HG02870 (cell line): ENCODE measurements around the gene JARID2.

Experiments
- ATAC-seq: cut with Tn5 transposase; IDR thresholded peaks from one replicate; pipeline ENCODE4 v1.9.1; 2021; ENCODE audit warnings: mild to moderate bottlenecking, moderate library complexity; ENCODE audit not compliant: unreplicated experiment

JARID2 gene

GRCh38 chr6:15246666-15247499 is 1.0 kb downstream of the JARID2 start:
- ATAC-seq: no peak

DNA sequence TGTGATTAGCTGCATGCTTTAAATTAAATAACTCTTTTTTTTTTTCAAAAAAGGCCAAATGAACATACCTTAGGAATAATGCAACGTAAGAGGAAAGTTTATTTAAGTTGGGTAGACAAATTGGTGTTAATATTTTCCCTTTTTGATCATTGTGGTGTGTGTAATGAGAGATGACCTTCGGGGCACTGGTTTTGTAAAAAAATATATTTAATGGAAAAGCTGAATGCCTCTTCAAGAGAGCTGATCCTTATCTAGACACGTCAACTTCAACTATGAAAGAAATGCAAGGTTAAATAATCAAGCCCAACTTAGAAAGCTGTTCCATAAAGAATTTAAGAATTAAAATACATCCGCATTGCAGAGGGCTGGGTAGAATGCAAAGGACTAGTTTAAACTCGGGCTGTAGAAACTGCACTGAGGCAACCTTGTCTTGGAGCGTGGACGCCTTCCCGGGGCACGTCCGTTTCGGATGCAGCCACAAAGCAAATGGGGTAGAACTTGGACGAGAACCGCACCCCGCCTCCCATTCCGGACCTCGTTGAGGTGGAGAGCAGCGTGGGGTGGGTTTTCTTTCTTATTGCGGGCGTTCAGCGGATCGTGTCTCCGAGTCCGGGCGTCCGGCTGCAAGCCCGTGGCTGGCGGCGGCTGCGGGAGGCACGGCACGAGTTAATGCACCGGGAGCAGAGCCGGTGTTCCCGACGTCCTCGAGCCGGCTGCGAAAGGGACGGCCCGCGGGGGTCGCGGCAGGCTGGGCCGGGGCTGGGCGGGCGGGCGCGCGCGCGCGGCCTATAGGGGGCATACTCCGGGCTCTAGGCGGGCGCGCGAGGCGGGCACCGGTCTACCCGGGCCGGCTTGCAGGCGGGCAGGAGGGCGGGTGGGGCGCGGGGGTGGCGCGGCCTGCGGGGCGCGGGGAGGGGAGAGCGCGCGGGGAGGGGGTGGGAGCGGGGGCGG is 1.9 kb downstream of the JARID2 start:
- no peak for ATAC-seq

- ATAC-seq: no peak
Measured at GRCh38 chr6:15248451-15249370, 2.8 kb downstream of the JARID2 start.

DNA sequence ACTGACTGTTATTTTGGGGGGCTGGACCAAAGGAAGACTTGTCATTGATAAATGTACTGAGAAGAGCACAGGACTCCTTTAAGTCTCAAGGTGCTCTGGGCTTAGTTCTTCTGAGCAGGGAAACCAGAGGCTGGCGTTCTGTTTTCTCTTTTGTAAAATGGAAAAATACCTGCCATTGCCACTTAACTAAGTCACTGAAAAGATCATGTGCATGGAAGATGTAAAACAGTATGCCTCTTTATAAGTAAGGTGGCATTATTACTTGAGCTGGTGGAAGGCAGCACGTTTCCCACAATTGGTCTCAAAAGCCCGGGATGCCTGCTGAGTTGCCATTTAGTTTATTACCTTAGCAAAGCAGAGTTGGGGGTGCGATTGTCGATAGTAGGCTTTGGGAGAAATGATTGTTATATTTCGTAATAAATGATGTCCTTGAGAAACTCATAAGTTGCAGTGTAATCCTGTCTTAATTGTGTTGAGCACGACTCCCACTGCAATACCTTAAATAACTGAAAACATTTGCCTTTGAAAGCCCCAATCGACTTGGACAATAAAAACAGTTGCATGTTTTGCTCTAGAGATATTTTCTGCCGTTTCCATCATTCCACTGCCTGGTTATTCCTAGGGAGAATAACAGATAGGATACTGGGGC is 3.6 kb downstream of the JARID2 start:
- no peak for ATAC-seq

- ATAC-seq: no peak
Measured at GRCh38 chr6:15250187-15251168, 4.6 kb downstream of the JARID2 start.

- no peak for ATAC-seq
Measured at GRCh38 chr6:15252195-15252594, 6.3 kb downstream of the JARID2 start.

GRCh38 chr6:15253203-15254022 is 7.5 kb downstream of the JARID2 start:
- no peak for ATAC-seq

DNA sequence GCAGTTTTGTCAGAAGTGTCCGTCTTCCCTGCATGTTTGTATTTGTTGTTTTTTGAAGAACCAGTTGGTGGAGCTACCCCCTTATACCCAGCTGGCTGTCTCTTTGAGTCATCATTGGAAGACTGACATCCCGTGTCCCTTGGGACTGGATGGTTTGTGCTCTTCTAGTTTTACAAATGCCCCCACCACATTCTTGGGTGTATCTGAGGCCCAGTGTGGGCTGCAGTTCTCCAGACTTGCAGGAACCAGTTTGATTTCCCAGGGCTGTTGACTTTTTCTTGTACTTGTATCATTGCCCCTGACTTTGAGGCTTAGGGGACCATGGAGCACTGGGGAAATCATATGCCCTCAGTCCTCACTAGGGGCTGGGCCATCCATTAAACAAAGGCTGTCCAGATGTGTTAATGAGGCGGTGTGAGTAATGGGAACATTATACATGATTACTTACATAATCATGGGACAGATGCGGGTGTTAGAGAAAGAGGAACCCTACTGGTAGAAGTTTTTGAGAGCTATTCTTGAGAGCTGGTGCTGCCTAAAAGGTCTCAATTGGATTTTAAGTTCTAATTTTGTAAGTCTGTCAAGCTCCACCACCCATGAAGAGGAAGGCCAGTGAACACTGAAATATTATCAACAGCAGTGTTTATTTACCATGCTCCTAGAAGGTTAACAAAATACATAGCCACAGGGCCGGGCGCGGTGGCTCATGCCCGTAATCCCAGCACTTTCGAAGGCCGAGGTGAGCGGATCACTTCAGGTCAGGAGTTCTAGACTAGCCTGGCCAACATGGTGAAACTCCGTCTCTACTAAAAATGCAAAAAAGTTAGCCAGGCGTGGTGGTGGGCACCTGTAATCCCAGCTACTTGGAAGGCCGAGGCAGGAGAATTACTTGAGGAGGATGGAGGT is 8.5 kb downstream of the JARID2 start:
- ATAC-seq: peak; percentile 46

DNA sequence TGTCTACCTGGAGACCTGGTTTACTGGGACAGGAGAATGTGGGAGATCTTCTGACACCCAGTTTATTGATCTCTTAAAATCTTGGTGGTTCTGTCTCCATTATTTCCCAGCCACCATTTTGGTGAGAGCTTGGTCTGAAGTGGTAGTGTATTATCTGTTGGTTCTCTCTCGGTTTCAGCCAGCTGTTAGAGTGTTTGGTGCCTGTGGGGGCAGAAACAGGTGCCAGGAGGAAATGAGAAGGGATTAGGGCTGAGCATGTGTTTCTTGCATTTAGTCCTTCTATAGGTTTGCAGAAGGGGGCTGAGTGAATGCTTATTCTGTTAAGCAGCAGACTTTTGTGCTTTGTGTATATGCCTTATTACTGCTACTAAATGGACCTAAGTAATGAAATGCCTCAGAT is 9.6 kb downstream of the JARID2 start:
- peak; percentile 51 for ATAC-seq

GRCh38 chr6:15255909-15256395 is 10.1 kb downstream of the JARID2 start:
- ATAC-seq: no peak

DNA sequence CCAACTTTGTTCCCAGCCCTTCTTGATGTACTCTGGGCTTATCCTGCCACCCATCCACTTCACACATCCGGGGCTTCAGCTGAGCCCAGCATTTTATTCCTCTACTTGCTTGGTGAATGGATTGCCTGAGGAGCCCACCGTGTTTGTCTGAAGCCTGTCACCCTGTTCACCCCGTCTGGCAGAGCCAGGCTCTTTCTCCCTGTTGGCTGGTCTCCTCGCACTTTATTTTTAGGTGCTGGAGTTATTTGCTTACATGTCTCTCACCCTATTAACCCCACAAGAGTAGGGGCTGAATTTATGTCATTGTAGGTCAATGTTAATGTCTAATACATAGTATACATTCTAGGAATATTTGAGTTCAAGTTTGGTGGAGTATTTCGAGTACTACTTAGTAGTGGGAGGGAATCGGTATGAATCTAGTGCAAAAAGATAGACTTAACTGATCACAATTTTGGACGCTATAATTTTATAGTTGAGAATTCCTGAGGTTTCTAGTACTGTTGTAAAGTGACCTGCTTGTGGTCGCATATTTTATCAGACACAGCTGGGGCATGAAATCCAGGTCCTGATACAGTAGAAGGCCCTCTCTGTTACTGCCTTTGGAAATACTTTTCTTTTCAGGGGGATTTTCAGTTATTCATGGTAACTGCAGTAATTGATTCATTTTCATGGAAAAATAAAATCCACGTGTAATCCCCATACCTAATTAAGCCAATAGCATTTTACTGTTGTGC is 10.8 kb downstream of the JARID2 start:
- no peak for ATAC-seq

DNA sequence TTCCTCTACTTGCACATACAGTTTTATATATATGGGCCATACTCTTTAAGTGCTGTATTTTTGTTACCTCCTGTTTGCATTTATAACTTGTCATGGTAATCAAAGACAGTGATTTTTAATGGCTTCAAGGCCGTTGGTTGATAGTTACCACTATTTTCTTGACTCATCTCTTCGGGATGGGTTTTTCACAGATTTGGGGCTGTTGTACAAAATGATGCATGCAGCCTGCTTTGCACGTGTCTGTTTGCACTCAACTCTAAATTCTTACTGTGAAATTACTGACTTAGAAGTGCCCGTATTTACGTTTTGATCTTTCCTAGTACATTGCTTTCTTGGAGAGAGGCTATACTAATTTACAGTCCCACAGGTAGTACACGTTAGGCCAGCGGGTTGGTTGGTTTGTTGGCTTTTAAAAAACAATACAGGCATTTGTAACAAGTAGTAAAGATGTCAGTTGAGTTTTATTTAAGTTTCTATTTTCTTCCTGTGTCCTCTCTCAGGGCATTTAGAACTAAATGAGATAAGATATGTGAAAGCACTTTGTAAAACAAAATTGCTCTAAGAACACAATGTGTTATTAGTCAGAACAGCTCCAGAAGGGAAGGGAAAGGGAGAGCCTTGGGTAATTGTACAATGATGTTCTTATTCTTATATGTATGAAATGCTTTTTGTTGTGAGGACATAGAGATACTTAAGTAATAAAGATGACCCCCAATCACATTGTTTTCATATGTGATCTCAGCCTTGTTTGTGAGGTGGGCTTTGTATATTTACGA is 11.7 kb downstream of the JARID2 start:
- no peak for ATAC-seq

DNA sequence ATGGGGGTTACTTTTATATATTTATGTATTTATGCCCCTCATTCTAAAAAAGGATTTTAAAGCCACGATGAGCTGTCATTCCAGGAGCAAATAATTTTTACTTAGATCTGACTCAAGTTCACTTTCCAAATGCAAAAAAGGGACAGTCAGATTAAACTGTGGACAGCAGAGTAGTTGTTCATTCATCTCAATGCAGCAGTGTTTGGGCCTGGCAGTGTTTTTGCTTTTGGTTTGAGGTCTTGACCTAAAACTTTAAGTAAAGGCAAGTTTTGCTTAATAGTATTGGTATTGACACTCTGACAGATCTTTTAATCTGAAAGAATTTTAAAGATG is 13.9 kb downstream of the JARID2 start:
- no peak for ATAC-seq

GRCh38 chr6:15260099-15260821 is 14.4 kb downstream of the JARID2 start:
- no peak for ATAC-seq

DNA sequence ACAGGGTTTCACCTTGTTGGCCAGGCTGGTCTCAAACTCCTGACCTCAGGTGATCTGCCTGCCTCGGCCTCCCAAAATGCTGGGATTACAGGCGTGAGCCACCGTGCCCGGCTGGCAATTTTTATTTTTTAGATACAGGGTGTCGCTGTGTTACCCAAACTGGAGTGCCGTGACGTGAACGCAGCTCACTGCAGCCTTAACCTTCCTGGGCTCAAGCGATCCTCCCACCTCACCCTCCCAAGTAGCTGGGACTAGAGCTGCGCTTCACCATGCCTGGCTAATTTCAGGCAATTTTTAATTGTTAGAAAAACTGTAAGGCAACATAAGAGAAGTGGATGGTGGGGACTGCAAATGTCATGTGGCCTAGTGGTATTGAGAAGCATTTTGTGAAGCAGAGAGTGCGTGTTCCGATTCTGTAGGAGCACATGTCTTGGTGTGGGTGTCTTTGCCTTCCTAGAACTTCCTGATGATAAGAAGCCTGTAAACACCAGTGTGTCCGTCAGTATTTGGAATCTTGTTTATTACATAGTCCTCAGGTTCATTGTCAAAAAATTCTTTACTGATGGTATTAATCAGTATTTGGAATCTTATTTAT is 18.0 kb downstream of the JARID2 start:
- ATAC-seq: no peak
